Gastrocnemius medialis (tissue), 4 donors: Measurements from ENCODE around the gene SPATA46. TPM values are rescaled to one million over a fixed set of nuclear protein-coding genes. Genes with fewer than 3 reads are reported as not detected.

Experiments used
- ATAC-seq, 2 donors: fragments of 150-250 bp; one replicate each; pipeline ENCODE4 v1.9.1; 2016
- DNase-seq, 2 donors: peaks; one replicate each; pipeline ENCODE4 v3.0.0-alpha.2; 2019
- H3K27ac ChIP-seq, 4 donors: fragments of 200-600 bp; sonication (generic); 1 replicate in 1 of 4; 2 replicates in 3 of 4; pipeline ENCODE4 v1.5.1; 2016 to 2018; ENCODE audit warnings: mild to moderate bottlenecking in 2 of 4, moderate library complexity in 1 of 4
- H3K27me3 ChIP-seq, 3 donors: fragments of 200-600 bp; sonication (generic) in 2 of 3; 1 replicate in 1 of 3; 2 replicates in 2 of 3; pipeline versions ENCODE4 v1.5.1 to v1.6.0; 2016 to 2019; ENCODE audit warnings: mild to moderate bottlenecking in 1 of 3, moderate library complexity in 1 of 3
- H3K36me3 ChIP-seq, 2 donors: fragments of 200-600 bp; sonication (generic) in 1 of 2; one replicate each; pipeline ENCODE4 v1.5.1; 2017 to 2018
- H3K4me1 ChIP-seq, 2 donors: fragments of 200-600 bp; sonication (generic) in 1 of 2; one replicate each; pipeline ENCODE4 v1.5.1; 2016 to 2017; ENCODE audit warnings: mild to moderate bottlenecking in 2 of 2
- H3K4me3 ChIP-seq, 4 donors: fragments of 200-600 bp; sonication (generic) in 3 of 4; 1 replicate in 1 of 4; 2 replicates in 3 of 4; pipeline ENCODE4 v1.5.1; 2016 to 2019; ENCODE audit warnings: mild to moderate bottlenecking in 2 of 4
- H3K9me3 ChIP-seq, 3 donors: fragments of 200-600 bp; sonication (generic) in 2 of 3; 1 replicate in 1 of 3; 2 replicates in 2 of 3; pipeline ENCODE4 v1.5.1; 2016 to 2019
- POLR2A ChIP-seq, 2 donors: fragments of 450-650 bp; IDR thresholded peaks; one replicate each; pipeline ENCODE4 v1.6.1; 2017; ENCODE audit warnings: antibody characterized with exemption in 2 of 2, mild to moderate bottlenecking in 2 of 2, moderate library complexity in 2 of 2
- in situ Hi-C, 4 donors: fragments of 200-750 bp; cut with MboI; loops; one replicate each; pipeline versions ENCODE4 v1.15.0 to v1.8.0; 2017; ENCODE audit warnings: low sequenced_read_pairs in 4 of 4
- intact Hi-C: fragments of 100-400 bp; cut with DNase I; formaldehyde crosslinking; loops from one replicate; pipeline ENCODE4 v1.15.1; 2023; ENCODE audit warnings: low total_unique reads
- total RNA-seq, 4 donors: library from RNA; depleted of rRNA; stranded (reverse); fragments of >200 nt; gene quantifications; one replicate each; pipeline versions ENCODE4 v1.1.0 to v1.2.3, GENCODE V29; 2016
- TF ChIP-seq, protein P1 (sequence below), 5 experiments: fragments of 450-650 bp in 3 of 5; fragments of 200-600 bp in 2 of 5; sonication (generic) in 2 of 5; IDR thresholded peaks in 4 of 5; conservative IDR thresholded peaks in 1 of 5; 1 replicate in 4 of 5; 2 replicates in 1 of 5; pipeline ENCODE4 v1.5.1; 2016 to 2019; ENCODE audit warnings: antibody characterized with exemption in 5 of 5, mild to moderate bottlenecking in 3 of 5, moderate library complexity in 3 of 5

SPATA46 gene
- total RNA-seq, 4 donors from 2014 or later: 1.7 TPM; not detected in 3

DNA sequence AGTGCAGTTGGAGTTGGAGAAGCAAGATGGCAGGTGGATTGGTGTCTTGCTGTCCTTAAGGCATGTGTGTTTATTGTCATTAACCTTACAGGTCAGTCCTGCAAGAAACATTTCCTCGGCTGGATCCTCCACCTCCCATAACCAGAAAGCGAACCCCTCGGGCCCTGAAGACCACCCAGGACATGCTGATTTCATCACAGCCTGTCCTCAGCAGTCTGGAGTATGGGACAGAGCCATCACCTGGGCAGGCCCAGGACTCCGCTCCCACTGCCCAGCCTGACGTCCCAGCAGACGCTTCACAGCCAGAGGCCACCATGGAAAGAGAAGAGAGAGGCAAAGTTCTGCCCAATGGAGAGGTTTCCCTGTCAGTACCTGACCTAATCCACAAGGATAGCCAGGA, 6.4 kb upstream of the SPATA46 start:
- in situ Hi-C loops: no loop called here
- intact Hi-C loops: no loop called here
- H3K27ac ChIP-seq: no peak overlapping the region
- no peaks in the 10 kb centered on the region for H3K4me1 ChIP-seq
- no peak for TF ChIP-seq POLR2A (IDR thresholded peaks at IDR 0.05)
- TF ChIP-seq, protein P1, sequence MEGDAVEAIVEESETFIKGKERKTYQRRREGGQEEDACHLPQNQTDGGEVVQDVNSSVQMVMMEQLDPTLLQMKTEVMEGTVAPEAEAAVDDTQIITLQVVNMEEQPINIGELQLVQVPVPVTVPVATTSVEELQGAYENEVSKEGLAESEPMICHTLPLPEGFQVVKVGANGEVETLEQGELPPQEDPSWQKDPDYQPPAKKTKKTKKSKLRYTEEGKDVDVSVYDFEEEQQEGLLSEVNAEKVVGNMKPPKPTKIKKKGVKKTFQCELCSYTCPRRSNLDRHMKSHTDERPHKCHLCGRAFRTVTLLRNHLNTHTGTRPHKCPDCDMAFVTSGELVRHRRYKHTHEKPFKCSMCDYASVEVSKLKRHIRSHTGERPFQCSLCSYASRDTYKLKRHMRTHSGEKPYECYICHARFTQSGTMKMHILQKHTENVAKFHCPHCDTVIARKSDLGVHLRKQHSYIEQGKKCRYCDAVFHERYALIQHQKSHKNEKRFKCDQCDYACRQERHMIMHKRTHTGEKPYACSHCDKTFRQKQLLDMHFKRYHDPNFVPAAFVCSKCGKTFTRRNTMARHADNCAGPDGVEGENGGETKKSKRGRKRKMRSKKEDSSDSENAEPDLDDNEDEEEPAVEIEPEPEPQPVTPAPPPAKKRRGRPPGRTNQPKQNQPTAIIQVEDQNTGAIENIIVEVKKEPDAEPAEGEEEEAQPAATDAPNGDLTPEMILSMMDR (IDR thresholded peaks at IDR 0.05 in 4 of 5, conservative IDR thresholded peaks at IDR 0.05 in 1 of 5): no peak
- H3K9me3 ChIP-seq: no peaks in the 10 kb centered on the region
- no peaks in the 10 kb centered on the region for H3K36me3 ChIP-seq
- H3K4me3 ChIP-seq: no peak overlapping the region
- DNase-seq (no peak), ATAC-seq (no peak)
- no peaks in the 10 kb centered on the region for H3K27me3 ChIP-seq

DNA sequence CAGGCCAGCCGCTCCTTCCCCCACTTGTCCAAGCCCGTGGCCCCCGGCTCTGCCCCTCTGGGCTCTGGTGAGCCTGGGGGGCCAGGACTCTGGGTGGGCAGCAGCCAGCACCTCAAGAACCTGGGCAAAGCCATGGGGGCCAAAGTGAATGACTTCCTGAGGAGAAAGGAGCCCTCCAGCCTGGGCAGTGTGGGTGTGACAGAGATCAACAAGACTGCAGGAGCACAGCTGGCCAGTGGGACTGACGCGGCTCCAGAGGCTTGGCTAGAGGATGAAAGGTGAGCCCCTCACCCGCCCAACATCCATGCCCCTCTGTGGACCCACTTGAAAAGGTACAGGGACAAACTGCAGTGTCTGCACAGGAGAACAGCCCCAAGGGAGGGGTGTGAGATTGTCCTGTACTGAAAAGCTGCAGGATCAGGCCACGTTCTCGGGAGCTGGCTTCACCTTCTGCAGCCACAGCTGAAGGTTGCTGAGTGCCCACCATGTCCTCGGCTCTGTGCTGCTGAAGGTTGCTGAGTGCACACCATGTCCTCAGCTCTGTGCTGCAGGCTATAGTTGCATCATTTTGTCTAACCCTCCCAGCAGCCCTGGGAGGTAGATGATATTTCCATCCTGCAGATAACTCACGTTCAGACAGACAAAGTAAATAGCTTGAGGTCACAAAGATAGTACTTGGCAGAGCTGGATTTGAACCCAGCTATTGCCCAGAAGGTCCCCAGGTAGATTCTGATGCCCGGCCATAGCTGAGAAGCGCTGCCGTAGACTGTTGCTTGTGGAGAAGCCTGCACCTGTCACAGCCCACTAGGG, 5.5 kb upstream of the SPATA46 start:
- TF ChIP-seq POLR2A (IDR thresholded peaks at IDR 0.05): no peak
- TF ChIP-seq, protein P1 (IDR thresholded peaks at IDR 0.05 in 4 of 5, conservative IDR thresholded peaks at IDR 0.05 in 1 of 5): no peak
- H3K4me1 ChIP-seq: no peaks in the 10 kb centered on the region
- H3K36me3 ChIP-seq: no peaks in the 10 kb centered on the region
- no peaks in the 10 kb centered on the region for H3K9me3 ChIP-seq
- H3K4me3 ChIP-seq: no peak overlapping the region
- intact Hi-C loops: no loop called here
- DNase-seq (no peak), ATAC-seq (no peak)
- H3K27ac ChIP-seq: no peak overlapping the region
- no peaks in the 10 kb centered on the region for H3K27me3 ChIP-seq
- in situ Hi-C loops: no loop called here

DNA sequence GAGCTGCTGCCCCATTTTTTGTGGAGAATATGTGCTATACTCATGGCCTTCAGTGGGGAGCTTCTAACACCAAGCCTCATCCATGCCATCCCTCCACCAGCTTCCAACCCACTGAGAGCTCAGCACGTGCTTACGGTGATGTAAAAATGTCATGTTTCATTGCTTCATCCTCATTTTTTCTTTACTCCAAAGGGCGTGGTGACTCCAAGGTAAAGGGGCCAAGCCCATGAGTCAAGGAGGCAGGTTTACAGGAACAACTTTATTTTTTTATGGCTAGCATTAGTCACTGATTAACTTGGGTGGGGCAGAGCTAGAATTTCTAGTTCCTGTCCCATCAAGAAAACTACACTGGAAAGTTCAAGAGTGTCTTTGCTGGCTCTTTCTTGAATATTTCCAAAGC, 4.7 kb upstream of the SPATA46 start, which contains the start of gene C1orf226:
TSS of gene C1orf226 (plus strand) at position 346 of the 400 bp plus-strand sequence. CDS start 174 bp downstream, outside the sequence.
- H3K27ac ChIP-seq: no peak within 1 kb of the TSS
- TF ChIP-seq, protein P1 (IDR thresholded peaks at IDR 0.05 in 4 of 5, conservative IDR thresholded peaks at IDR 0.05 in 1 of 5): no peak
- no peak for TF ChIP-seq POLR2A (IDR thresholded peaks at IDR 0.05)
- H3K9me3 ChIP-seq: no peaks in the 10 kb centered on the region
- H3K36me3 ChIP-seq: no peaks in the 10 kb centered on the region
- H3K4me3 ChIP-seq: no peak within 1 kb of the TSS
- no peaks in the 10 kb centered on the region for H3K4me1 ChIP-seq
- ATAC-seq (no peak), DNase-seq (no peak)
- intact Hi-C loops: no loop called here
- in situ Hi-C loops: no loop called here
- no peaks in the 10 kb centered on the region for H3K27me3 ChIP-seq

DNA sequence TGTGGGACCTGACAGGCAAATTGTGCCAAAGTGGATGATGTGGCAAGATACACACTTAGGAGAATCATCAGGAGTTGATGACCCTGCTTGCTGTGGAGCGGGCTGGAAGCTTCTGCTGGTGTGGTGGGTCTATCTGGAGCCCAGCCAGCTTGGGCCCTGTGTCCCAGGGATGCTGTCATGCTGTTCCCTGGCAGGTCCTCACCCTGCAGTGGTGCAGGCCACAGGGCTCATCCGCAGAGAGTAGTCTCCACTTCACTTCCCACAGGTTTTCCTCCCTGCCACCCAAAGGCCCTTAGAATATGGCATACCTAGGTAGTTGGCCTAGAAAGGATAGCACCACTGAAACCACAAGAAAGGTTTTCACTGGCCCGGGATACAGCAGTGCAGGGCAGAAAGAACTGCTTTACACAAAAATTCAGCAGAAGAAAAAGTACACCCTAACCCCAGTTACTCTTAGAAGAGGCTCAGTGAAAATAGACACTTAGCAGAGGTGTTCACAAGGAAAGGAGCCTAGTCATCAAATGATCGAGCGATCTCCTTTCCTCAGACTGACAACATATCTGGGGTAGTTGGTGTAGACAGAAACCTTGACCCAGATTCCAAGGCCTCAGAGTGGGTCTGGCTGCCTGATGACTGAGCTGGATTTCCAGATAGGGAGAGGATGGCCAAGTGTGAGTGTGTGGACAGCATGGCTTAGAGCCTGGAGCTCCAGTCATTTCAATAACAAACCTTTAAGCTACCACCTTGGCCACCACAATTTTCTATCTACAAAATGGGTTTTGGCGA, 3.6 kb upstream of the SPATA46 start:
- intact Hi-C loops (no loop called here), in situ Hi-C loops (no loop called here)

More for the DNA sequence above, 3.6 kb upstream of the SPATA46 start:
- H3K27me3 ChIP-seq: no peaks in the 10 kb centered on the region
- TF ChIP-seq, protein P1 (IDR thresholded peaks at IDR 0.05 in 4 of 5, conservative IDR thresholded peaks at IDR 0.05 in 1 of 5): no peak
- TF ChIP-seq POLR2A (IDR thresholded peaks at IDR 0.05): no peak
- H3K4me1 ChIP-seq: no peaks in the 10 kb centered on the region
- no peaks in the 10 kb centered on the region for H3K9me3 ChIP-seq
- no peaks in the 10 kb centered on the region for H3K36me3 ChIP-seq
- no peak overlapping the region for H3K4me3 ChIP-seq
- no peak for ATAC-seq
- no peak for DNase-seq
- H3K27ac ChIP-seq: no peak overlapping the region
